HL-60 (cell line): ENCODE data around the gene PCYOX1L.

Source experiments
- GABPA ChIP-seq: IDR thresholded peaks from 2 replicates; pipeline ENCODE4 v1.6.1; 2012; ENCODE audit warnings: low read depth
- POLR2AphosphoS5 ChIP-seq: IDR thresholded peaks from 2 replicates; pipeline ENCODE4 v1.6.1; 2012; ENCODE audit warnings: low read depth
- TF ChIP-seq, protein P1 (sequence below): IDR thresholded peaks from one replicate; pipeline ENCODE4 v1.5.1; 2011; ENCODE audit warnings: low read length, control low read depth, inconsistent platforms; ENCODE audit not compliant: insufficient read depth

DNA sequence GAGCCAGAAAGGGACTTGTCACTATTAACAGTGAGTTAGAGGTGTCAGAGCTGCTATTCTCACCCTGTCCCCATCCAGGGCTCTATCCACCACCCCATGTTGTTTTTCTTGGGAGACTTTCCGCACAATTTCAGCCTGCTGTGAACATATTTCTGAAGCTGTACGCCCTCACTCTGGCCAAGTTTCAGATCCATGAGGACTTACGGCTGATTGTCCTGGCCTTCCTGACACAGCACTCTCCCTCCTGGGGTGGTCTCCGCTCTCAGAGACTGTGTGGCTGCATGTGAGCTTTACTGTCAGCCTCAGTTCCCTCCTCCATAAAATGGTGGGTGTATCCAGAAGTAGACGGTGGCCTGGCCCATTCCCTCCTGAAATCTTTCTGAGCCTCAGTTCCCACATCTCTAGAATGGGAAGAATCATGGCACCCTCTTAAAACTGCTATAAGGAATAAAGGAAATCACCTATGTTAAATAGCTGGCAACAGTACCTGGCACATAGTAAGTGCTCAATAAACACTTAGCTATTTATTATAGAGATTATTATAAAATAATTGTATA is 22.1 kb downstream of the PCYOX1L start:
- TF ChIP-seq, protein P1, sequence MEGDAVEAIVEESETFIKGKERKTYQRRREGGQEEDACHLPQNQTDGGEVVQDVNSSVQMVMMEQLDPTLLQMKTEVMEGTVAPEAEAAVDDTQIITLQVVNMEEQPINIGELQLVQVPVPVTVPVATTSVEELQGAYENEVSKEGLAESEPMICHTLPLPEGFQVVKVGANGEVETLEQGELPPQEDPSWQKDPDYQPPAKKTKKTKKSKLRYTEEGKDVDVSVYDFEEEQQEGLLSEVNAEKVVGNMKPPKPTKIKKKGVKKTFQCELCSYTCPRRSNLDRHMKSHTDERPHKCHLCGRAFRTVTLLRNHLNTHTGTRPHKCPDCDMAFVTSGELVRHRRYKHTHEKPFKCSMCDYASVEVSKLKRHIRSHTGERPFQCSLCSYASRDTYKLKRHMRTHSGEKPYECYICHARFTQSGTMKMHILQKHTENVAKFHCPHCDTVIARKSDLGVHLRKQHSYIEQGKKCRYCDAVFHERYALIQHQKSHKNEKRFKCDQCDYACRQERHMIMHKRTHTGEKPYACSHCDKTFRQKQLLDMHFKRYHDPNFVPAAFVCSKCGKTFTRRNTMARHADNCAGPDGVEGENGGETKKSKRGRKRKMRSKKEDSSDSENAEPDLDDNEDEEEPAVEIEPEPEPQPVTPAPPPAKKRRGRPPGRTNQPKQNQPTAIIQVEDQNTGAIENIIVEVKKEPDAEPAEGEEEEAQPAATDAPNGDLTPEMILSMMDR = no peak
- TF ChIP-seq GABPA (no peak), POLR2AphosphoS5 (no peak)
